HG02840 (cell line): ENCODE measurements around the gene LPP.

Source experiments
- ATAC-seq: cut with Tn5 transposase; IDR thresholded peaks from one replicate; pipeline ENCODE4 v1.9.1; 2021; ENCODE audit warnings: mild to moderate bottlenecking, moderate library complexity, moderate number of reproducible peaks; ENCODE audit not compliant: unreplicated experiment, low FRiP score

The LPP gene

DNA sequence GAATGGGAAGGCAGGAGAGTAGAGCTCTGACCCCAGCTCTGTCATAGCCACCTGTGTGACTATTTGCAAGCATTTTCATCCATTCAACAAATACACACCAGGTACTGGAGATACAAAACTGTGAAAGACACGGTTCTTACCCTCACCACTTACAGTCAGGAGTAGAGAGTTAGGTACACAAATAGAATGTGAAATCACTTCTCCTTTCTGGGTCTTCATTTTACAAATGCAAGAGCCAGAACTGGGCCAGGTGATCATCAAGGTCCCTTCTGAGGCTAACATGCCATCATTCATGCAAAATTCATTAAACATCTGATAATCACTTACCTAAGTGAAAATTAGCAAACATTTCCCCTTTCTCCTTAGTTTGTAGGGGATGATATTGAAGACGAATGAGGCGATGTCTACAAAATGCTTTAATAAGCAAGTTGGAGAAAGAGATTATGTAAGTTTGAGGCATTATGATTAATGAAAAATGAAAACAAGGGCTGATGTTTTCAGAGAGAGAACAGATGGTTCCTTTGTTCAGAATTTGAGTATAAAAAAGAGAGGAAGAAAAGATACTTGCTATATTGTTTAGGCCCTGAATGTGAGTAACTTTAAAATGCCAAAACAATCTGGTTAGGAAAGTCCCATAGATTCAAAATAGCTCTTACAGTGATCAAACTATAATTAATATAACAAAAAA, 88.6 kb downstream of the LPP start:
- no peak for ATAC-seq

DNA sequence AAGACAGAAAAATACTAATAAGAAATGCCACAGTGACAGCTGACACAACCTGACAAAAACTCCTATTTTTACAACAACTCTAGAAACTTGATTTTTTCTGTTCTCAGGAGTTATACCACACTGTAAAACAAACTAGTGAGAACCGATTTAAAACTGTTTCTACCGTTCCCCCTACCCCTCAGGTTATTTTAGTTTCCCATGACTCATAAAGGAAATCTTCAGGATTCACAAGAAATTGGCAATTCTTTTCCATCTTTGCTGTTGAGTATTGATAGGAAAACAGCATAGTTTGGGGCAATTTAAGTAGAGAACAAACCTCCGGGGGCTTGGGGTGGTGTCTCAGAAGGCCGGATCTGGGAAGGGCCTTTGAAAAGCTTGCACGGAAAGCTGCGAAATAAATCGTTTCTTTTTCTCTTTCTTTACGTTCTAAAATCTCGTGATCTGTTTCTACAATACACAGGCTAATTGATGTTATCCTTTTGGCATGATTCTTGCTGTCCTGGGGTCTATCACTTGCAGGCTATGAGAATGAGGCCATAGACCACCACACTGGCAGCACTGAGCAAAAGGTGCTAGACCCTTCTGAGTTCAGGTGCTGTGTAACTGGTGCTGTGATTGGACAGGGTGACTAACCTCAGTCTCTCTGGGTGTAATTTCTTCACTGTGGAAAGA, 89.3 kb downstream of the LPP start:
- ATAC-seq = no peak

DNA sequence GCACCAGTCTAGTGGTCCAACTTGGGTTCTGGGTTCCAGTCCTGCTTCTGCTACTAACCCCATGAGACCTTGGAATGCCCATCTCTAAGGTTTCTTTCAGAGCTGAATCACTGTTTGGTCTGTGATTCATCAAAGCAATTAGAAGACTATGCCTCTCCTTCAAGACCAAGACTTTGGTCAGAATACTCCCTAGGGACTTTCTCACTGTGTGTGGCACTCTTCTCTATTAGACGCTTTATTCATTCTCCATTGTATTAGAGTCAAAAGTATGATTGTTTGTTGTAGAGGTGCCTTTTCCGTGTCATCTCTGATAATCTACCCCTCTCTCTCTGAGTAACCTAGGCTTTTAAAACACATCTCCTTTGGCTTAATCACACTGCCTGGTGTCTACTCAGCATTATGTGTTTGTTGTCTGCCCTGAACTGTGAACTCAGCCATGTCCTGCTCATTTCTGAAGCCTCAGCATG, 90.5 kb downstream of the LPP start:
- no peak for ATAC-seq

DNA sequence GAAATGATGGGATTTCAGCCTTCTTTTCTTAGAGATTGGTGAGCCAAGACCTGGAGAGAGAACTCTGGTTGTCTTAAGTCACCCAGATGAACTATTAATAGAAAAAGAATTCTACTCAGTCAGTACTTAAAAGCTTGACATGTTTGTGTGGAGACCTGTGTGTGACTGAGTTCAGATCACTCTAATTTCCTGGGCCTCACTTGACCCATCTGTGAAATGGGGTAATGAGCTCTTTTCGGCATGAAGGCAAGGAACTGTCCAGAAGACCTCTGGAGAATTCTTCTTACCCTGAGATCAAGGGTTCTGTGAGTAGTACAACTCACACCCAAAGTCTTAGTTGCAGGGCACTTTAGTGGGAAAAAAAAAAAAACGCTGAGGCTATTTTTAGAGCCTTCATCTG, 92.9 kb downstream of the LPP start:
- ATAC-seq = no peak

DNA sequence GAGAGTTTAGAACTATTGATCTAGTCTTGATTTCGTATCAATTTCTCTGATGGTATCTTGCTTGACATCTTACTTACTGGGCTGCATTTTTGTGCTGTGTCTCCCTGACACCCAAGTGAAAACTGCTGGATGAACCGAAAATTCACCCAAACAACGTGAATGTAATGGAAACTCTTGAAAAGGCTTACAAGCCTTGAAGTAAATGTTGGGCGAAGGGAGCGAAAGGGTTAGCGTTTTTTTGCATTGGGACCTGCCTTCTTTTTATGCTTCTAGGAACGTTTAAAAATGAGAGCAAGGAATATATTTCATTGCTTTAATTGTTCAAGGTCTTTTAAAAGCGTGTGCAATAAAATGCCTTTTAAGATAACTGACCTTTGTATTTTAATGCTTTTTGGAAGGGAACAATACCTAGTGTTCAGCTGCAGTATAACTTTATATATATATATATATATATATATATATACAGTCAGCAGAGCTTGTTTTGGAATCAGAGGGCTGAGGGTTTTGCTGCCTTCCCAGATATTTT, 94.1 kb downstream of the LPP start:
- ATAC-seq = no peak

DNA sequence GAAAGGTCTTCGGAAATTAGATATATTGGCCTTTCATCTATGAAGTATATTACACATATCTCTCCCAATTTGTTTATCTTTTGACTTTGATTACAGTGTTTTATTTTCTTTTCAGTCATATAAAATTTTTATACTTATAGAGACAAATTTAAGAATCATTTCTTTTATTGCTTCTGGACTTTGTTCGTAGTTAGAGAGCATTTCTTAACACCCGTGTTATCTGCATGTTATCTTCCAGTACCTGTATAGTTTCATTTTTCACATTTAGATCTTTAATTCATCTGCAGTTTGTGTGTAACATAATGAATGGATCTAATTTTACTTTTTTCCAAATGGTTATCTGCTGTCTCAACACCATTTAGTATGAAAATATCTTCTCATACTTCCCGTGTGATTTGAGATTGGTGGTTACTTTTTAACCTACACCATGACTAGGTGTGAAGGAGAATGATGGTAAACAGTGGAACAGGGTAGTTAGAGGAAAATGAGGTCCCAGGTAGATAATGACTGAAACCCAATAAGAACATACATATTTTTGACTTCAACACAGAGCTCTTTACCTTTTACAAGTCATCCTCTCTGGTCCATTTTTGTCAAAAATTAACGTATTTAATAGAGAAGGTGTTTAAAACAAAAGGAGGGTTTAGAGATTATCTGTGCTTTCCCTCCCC, 99.3 kb downstream of the LPP start:
- ATAC-seq = no peak

DNA sequence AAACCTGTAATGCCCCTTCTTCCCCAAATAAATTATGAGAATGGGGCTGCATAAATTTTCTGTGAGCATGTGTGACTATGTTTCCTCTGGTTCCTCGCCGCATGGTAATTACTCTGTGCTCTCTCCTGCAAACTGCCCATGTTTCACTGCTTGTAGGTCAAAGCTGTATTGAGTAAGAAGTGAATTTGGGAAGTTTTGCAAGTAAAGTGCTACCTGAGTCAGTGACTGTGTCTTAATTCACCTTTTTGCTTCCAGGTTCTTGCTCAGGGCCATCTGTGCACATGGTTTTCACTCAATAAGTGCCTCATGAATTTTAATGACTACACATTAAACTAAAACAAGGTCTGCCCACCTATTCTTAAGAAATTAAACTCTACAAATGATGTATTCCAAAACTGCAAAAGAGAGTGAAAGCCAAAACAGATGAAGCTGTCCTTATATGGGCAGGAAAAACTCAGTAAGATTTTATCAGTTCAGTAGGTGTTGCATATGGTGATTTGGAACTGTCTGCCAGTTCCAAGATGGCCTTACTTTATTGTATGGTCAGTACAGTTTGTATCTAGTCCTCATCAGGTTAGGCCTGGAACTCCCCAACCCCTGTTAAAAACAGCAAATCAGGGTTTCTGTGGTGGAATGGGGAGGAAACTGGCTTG, 100.0 kb downstream of the LPP start:
- ATAC-seq = no peak

DNA sequence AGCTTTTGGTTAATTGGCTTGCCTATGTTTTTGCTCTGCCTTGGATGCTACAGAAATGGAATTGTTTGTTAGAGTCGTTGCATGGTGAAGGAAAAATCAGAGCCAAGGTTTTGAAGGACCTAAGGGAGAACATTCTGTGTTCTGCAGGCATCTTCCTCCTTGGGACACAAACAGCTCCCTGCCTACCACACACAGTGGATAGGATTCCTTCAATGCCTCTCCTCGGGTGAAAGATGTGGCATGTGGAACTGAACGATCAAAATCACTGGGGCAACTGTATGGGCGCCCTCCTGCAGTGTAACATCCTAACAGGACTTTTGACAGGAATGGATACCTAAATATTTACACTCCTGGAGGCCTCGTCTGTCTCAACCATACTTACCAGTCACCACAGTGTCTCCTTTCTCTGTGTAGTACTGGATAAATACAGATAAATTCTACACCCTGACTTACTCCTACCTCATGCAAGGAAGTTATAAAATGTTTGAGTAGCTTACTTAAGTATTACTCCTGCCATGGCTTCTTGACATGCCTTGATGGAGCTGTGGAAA, 100.6 kb downstream of the LPP start:
- no peak for ATAC-seq

DNA sequence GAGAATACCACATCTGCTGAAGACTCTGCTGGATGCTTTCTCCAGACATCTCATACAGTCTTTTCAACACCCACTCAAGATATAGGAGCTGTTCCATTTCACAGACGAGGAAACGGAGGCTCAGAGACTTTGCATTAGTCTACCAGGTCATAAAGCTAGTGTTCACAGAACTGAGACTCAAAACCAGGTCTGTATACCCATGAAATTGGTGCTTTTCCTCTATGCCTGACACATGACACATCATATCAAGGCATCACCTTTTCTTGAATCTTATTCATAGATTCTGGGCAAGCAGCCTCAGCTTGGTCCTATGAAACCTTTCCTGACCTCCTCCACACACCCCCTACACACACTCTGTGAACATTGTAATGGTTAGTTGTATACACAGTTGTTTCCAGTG, 101.2 kb downstream of the LPP start:
- no peak for ATAC-seq

DNA sequence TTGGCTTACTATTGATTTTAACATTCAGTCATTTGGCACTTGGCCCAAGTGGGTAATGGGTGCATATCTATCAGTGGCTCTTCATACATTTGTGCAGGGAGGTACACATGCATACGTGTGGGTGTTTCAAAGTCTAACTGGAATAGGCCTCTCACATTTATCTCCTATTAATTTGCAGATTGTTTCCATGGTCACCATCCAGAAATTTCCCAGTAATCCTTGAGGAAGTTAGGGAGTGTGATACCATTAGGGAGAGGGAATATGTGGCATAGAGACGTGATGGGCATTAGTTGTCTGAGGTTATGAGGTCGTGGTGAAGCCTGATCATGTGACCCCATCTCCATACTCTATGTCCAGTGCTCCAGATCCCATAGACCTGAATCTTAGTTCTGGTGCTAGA, 102.8 kb downstream of the LPP start:
- ATAC-seq = no peak

DNA sequence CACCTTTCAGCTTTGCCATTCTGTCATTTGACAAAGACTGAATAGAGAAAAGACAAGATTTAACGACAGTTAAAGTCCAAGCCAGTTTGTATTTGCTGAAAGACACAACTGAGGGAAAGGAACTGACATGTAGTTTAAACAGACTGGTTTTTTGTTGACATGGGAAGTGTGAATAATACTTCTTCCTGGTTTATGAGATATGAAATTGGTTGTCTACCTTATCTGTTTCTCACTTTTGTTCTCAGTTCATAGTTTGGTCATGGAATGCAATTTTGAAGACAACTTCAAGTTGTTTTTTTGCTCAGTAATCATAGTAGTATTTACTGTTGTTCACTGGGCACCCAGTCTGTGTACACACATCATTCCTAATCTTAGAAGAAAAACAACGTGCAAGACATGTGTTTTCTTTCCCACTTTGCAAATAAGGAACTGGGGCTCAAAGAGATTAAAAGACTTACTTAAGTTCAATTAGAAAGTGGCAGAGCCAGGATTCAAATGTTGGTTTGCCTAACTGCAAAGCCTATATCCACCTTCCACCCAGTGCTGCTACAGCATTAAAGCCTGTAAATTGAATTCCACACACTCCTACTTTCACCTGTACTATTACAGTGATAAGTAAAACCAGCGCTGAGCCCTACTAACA, 103.5 kb downstream of the LPP start:
- no peak for ATAC-seq

DNA sequence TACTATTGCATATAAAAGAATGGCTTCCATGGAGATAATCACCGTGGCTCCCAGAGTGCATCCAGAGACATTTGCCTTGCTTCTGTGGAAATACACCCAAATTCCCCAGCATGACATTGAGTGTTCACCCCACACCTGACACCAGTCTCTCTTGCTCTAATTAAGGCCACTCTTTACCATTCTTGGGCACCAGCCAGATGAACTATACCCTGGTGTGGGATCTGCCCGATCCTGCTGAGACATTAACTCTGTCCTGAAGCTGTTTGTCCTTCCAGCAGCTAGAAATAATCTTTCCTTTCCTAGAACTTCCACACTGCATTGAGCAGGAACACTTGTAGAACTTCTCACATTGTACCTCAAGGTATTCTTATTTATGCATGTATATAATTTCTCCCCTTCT, 105.2 kb downstream of the LPP start:
- ATAC-seq = no peak

DNA sequence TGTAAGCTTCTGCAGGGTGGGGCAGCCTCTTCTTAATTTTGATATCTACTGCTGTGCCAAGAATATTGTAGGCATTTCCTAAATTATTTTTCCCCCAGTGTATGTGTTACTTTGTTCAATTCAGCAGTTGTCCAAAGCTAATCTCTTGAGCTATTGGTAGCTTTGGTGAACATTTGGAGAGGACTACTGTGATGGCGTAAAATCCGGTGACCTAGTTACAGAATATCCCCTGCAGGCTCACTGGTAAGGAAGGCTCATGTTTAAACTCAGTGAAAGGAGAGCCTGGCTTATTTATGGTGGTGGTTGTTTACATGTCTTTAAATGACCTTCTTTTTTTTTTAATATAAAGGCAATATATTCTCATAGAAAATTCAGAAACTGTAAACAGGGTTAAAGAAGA, 105.6 kb downstream of the LPP start:
- no peak for ATAC-seq

DNA sequence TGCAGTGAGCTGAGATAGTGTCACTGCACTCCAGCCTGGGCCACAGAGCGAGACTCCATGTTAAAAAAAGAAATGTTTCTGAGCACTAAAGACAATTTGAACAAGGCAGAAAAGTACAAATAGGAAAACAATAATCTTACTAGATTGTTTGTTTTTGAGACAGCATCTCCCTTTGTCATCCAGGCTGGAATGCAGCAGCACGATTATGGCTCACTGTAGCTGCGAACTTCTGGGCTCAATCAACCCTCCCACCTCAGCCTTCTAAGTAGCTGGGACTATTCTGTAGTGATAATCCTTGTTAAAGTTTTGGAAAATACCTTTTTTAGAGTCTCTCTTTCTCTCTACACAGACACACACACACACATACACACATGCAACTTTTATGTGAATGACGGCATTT, 107.1 kb downstream of the LPP start:
- no peak for ATAC-seq

DNA sequence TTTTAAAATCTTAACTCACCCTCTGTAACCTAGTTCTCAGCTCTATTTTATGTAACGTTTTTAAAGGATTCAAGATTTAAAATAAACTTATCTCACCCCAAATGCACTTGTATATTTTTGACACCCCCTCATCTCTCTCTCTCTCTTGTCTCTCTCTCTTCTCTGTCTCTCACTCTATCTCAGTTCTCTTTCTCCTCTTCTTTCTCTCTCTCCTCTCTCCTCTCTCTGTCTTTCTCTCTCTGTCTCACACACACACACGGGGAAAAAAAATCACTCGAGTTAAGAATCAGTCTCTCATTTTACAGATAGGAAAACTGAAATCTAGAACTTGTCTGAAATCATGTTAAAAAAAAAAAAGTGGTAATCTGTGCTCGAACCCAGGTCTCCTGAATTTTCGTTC, 108.5 kb downstream of the LPP start:
- ATAC-seq = no peak

DNA sequence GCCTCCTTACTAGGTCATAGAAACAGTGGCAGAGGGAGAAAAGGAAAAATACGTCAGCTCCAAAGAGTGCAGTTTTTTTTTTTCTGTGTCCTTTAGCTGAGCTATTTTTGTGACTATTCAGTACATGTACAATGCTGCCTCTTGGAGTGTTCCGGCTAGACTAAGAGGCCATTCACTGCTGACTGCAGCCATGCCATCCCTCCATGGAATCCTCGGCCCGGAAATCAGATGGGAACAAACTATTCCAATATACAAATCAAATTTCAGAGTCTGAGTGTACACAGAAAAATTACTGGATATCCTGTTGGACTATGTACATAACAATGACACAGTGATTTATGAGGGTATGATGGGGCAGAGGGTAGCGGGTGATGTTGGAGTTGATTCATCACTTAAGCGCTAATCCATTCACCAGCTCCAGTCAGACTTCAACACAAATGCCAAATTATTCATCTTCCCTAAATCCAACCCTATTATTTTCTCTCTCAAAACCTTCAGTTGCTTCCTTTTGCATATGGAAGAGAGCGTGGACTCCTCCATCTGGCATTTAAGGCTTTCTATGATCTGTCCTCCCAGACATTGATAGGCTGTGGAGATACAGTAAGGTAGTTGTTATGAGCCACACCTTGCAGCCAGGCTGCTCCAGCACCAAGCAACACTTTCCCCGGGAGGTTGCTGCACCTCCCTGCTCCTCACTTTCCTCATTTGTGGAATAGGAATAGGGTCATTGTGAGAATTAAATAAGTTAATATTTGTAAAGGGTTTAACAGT, 109.1 kb downstream of the LPP start:
- ATAC-seq = no peak

DNA sequence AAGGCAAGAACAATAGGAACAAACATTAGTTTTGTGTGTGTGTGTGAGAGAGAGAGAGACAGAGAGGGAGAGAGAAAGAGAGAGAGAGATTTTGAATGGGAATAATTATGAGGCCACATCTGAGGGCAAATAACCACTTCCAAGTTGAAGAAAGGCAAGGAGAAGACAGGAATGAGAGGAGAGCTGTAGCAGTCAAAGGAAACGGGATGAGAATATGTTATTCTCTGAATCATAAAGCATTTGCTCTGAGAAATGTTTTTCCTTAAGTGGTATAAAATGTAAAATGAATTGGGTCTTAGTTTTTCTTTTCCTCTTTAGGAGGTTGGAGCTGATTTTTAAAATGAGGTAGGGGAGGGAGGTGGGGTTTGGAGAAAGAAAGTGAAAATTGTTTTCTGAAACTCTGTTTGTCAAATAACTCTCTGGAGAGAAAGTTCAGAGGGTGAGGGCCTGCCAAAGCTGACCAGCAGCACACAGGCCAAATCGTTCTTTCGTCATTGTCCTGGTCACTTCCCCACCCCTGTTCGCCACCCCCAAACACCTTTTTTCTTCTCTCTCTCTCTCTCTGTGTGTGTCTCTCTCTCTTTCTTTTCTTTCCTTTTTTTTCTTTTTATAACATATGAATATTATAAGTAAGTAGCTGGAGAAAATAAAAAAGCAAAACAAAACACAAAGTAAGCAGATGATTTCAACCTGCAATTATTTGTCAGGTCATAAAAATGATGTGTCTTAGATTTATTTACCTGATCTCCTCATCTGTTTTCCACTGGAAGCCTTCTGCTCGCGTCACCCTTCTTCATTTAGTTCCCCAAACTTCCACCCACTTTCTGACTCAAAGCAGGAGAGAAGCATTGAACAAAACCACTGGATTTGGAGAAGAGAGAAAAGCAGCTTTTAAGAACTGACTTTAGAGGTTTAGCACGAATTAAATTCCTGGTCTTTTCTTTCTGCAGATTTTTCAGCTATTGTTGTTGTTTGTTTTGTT, 110.6 kb downstream of the LPP start:
- ATAC-seq = no peak

DNA sequence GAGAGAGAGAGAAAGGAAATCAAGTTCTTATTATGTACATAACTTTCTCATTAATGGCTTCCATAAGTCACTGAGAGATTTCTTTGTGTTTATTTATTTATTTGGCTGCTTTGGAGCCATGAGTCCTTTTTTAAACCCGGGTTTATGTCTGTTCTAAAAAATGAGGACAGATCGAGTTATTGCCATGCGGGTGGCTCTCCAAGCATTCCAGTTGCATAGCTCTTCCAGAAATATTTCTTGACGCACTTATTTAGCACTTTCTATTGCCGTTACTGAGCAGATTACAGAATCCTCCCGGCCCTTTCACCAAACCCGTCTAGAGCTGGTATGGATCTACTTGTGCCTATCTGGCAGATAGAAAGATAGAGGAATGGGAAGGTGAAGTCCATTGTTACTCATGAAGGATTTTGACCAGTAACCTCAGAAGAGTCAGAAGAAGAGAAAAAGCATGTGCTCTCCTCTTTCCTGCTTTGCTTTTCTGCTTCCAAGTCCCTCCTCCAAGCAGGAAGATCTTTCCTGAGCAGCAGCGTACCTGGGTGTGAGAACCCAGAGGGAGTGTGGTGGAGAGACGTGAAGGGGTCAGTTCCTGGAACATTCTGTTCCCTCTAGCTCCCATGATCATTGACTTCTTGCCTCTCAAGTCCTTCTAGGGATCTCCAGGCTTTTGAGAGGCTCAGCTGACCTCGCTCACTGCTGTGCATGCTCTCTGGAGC, 112.8 kb downstream of the LPP start:
- ATAC-seq = no peak
